Myocyte (in vitro differentiated cells): Measurements from ENCODE around the gene PKD1. TPM values are rescaled to one million over a fixed set of nuclear protein-coding genes. Genes with fewer than 3 reads are reported as not detected.
A peak's percentile ranks its signal among the peaks of the same experiment; 100 is the strongest.

Experiments
- DNase-seq: peaks from one replicate; pipeline ENCODE4 v3.0.0-alpha.2; 2012; ENCODE audit warnings: low read depth
- total RNA-seq: library from RNA; depleted of rRNA; stranded (reverse); fragments of >200 nt; gene quantifications from 2 replicates; pipeline ENCODE4 v1.2.3, GENCODE V29; 2014

Gene PKD1
- total RNA-seq, 1 donor from 2014 or later, result 180 TPM

DNA sequence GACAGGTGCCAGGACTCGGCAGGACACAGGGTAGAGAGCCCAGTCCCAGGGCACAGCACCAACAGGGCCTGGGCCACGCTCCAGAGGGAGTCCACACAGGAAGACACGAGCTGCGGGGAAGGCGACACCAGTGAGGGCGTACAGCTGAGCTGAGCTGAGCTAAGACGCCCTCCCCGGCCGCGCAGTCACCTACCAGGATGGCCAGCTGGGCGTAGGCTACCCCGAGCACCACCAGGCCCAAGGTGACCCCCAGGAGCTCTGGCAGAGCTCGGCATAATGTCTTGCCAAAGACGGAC is 45.3 kb downstream of the PKD1 start:
- no peak for DNase-seq

DNA sequence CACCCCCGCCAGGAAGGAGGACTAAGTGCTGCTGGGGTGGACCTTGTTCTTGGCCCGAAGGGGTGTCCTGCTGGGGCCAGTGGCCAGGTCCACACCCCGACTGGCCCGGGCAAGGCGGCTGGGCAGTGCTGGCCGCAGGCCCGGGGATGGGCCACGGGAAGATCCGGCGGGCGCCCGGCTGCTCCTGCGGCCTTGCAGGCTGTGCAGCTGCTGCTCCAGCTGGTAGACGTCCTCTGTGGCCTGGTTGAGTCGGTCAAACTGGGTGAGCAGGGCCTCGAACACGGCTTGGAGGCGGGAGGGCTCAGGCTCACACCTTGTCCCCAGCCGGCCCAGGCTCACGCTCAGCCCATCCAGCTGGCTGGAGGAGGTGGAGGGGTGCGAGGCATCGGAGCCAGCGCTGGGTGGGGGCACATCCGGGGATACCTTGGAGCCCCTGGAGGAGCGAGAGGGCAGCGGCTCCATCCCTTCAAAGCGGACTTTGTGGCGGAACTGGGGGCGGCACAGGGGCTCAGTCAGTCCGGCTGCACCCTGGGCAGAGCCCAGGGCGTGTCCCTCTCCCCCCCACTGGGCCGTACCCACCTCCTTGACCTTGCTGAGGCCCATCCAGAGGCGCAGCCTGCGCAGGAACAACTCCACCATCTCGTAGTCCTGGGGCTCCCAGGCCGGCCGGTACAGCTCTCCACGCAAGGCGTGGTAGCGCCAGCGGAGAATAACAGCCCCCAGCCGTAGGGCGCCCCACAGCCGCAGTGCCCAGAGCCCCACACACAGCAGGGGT is 45.8 kb downstream of the PKD1 start:
- peak; percentile 51 for DNase-seq

DNA sequence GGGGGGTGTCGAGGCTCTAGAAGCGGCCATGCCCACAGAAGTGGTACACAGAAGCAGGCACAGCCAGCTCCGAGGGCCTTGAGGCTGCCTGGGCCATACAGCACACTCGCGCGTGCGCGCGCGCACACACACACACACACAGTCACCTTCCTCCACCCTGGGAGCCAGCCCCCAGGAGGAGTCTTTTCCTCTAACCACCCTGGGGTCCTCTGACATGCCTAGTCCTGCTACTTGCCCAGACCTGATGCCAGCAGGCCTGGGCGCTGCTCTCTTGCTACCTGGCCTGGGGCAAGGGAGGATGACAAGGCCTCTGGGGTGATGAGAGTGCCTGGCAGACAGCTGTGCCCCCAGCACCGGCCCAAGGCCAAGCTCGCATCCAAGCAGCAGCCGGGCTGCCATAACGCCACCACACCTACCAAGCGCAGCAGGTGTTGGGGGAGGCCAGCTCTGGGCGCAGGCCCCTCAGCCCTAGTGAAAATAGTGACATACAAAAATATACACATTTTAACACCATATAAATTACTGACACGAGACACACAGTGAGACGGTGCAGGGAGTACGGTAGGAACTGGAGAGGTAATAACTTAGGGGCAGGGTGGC is 46.8 kb downstream of the PKD1 start:
- DNase-seq, result no peak

DNA sequence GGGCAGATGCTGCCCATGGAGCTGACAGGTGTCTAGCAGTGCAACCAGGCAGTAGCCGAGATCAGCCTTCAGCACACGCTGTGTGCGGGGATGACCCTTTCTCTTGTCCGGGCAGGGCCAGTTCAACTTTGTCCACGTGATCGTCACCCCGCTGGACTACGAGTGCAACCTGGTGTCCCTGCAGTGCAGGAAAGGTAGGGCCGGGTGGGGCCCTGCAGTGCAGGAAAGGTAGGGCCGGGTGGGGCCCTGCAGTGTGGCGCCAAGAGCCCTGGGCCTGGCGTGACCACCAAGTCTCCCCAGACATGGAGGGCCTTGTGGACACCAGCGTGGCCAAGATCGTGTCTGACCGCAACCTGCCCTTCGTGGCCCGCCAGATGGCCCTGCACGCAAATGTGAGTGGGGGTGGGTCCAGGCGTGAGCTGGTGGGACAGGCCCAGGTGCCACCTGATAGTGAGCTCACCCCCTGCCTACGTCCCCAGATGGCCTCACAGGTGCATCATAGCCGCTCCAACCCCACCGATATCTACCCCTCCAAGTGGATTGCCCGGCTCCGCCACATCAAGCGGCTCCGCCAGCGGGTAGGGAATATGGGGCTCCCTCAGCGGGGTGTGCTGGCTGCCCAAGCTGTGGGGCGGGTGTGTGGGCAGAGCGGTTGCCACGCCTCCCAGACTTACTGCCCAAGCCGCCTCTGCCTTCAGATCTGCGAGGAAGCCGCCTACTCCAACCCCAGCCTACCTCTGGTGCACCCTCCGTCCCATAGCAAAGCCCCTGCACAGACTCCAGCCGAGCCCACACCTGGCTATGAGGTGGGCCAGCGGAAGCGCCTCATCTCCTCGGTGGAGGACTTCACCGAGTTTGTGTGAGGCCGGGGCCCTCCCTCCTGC is 47.7 kb downstream of the PKD1 start:
- DNase-seq, result no peak

DNA sequence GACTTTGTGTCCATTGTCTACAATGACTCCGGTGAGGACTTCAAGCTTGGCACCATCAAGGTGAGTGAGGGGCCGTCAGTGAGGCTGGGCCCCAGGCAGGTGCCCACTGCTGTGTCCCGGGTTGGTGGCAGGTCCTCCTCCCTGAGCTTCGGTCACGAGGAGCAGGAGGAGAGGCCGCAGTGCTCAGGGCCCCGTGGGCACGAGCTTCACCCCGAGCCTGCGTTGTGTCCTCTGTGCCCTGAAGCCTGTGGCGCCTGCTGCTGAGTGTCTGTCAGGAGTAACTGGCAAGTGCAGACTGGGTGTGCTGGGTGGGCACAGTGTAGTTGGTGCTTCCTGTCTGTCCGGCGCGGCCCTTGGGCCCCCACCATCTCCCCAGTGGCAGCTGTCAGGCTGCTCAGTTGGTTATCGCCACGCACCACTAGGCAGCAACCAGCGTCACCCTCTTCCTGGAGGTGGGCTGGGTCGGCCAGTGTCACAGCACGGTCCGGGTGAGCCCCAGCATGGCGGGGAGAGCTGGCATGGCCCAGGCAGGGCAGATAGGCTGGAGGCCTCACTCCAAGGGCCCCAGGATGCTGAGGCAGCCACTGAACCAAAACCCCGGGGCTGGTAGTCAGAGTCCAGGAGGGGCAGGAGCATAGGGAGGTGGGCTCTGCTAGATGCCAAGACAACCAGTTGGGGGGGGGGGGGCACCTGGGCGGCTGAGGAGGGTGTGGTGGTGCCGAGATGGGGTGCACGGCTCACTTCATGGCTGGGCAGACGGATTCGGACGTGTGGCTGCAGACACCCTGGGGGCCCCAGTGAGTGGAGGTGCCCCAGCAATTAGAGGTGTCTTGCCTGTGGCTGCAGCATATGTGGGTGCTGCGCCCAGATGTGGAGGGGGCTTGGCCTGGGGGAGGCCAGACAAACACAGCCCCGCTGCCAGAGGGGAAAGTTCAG is 48.6 kb downstream of the PKD1 start:
- DNase-seq, result no peak

DNA sequence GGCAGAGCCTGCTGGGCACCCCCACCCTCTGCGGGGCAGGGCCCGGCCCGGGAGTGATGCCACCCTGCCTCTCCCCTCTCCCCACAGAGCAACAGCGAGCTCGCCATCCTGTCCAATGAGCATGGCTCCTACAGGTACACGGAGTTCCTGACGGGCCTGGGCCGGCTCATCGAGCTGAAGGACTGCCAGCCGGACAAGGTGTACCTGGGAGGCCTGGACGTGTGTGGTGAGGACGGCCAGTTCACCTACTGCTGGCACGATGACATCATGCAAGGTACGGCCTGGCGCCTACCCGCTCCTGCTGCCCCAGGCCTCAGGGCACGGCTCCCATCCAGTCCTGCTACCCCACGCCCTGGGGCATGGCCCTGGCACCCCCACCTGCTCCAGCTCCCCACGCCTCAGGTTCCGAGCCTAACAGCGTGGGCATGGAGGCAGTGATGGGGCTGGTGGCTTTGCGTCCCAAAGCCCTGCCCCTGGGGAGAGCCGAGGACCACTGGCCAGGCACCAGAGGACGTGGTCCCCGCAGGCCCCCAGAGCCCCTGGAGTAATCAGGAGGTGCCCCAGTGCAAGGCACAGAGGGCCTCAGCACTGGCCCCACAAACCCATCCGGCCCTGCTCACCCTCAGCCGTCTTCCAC is 49.5 kb downstream of the PKD1 start:
- no peak for DNase-seq

DNA sequence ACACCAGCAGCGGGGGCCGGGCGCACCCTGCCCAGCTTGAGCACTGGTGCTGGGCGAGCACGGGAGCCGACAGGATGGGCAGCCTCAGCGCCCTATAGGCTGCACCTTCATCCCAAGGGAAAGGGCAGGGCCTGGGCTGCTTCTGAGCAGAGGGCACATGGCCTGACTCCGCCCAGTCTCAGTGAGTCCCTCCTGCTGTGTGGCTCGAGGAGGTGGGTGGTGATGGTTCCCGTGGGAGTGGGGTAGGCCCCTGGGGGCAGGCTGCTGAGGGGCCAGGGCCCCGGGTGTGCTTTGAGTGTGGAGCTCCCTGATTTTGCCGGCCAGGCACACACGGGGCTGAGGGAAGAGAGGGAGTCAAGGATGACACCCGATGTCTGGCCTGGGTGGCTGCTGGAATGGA is 50.0 kb downstream of the PKD1 start:
- no peak for DNase-seq

DNA sequence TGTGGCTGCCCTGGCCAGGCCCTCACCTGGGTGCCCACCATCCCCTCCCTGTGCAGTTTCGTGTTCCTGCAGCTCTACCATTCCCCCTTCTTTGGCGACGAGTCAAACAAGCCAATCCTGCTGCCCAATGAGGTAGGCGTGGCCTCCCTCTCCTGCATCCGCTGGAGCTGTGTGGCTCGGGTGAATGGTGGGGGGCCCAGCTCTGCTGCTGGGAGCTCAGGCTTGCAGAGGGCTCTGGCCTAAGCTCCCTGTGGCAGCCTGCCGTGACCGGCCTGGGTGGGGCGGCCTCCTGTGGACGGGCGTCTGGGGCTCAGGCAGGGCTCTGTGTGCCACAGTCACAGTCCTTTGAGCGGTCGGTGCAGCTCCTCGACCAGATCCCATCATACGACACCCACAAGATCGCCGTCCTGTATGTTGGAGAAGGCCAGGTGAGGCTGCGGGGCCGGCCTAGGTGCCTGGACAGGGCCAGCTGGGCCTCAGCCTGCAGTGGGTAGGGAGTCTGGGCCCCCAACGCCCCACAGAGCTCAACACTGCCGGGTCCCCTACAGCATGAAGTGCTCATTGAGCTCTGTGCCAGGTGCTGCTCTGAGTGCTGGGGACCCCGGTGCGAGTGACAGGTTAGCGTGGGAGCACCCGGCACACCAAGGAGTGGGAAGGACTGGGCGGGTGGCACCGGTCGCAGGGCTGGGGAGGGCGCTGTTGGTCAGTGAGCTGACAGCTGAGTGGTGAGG is 50.6 kb downstream of the PKD1 start:
- no peak for DNase-seq

DNA sequence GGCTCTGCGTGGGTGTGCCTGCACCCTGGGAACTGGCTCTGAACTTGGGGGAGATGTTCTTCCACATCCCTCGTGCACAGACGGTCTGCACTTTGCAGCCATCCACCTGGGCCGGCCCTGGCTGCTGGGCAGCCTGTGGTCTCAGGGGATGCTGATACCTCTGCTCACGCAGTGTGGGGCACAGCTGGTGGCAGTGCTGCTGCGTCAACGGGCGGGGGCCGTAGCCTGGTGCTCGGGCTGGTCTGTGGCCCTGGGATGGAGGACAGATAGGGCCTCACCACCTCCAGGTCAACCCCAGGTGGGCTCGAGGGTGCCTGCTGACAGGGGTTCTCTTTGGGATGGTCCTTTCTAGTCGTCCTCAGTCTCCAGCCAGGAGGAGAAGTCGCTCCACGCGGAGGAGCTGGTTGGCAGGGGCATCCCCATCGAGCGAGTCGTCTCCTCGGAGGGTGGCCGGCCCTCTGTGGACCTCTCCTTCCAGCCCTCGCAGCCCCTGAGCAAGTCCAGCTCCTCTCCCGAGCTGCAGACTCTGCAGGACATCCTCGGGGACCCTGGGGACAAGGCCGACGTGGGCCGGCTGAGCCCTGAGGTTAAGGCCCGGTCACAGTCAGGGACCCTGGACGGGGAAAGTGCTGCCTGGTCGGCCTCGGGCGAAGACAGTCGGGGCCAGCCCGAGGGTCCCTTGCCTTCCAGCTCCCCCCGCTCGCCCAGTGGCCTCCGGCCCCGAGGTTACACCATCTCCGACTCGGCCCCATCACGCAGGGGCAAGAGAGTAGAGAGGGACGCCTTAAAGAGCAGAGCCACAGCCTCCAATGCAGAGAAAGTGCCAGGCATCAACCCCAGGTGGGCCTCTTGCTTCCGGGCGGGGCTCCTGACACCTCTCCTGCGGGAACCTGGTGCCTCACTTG is 51.6 kb downstream of the PKD1 start:
- no peak for DNase-seq

DNA sequence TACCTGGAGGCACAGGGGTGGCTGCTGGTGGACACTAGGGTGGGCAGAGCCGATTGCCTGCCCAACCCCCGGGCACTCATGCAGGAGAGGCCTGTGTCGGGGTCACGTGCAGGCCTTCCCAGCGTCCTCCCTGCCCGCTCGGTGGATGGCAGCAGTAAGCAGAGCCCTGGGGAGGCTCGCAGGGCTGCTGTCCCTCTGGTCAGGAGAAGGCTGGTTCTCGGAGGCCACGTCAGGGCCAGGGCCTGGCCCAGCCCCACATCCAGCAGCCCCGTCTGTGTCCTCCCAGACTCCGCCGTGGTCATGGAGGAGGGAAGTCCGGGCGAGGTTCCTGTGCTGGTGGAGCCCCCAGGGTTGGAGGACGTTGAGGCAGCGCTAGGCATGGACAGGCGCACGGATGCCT is 52.3 kb downstream of the PKD1 start:
- no peak for DNase-seq

DNA sequence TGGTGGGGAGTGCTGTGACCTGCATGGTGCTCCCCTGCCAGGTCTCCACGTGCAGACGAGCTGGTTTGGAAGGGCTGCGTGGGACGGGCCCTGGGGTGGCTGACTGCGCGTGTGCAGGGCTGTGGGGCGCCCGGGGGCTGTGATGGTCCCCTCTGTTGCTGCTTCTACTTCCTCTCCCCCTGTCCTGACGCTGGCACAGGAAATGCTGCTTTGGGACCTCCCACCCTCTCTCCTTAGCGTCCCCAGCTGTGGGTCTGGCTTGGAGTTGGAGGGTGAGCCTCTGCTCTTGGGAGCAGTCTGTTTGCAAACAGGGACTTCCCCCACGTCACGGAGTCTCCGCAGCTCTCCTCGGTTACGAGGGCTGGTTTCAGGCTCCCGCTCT is 52.7 kb downstream of the PKD1 start:
- DNase-seq, result no peak

DNA sequence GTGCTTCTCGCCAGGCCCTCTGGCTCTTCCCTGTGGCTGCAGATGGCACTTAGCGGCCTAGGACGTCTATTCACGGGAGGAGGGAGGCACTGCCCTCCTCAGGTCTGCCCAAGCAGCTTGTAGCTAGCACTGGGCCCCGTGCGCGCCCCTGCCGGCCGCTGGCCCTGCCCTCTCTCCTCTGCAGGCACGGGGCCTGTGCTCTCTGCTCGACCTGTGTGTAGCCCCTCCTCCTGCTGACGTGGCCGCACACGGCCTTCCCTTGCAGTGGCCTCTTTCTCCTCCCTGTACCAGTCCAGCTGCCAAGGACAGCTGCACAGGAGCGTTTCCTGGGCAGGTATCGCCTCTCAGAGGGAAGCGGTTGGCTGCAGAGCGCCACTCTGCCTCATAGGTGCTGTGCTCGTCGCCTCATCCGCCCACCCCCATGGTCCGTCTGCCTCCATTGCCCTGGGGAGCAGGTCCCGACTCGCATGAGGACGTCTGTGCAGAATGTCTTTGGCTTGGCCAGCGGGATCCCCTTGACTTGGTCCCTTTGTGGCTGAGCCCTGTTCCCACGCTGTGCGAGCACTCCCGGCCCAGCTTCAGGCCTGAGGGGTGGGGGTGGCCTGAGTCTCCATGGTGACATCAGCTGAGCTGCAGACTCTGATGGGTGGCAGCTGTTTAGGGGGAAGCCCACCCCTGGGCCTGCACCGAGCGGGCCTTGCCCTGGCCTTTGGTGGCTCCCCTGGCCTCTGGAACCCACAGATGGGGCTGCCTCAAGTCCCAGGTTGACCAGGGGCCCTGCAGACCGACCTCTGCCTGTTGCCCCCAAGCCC is 53.3 kb downstream of the PKD1 start:
- DNase-seq, result no peak

DNA sequence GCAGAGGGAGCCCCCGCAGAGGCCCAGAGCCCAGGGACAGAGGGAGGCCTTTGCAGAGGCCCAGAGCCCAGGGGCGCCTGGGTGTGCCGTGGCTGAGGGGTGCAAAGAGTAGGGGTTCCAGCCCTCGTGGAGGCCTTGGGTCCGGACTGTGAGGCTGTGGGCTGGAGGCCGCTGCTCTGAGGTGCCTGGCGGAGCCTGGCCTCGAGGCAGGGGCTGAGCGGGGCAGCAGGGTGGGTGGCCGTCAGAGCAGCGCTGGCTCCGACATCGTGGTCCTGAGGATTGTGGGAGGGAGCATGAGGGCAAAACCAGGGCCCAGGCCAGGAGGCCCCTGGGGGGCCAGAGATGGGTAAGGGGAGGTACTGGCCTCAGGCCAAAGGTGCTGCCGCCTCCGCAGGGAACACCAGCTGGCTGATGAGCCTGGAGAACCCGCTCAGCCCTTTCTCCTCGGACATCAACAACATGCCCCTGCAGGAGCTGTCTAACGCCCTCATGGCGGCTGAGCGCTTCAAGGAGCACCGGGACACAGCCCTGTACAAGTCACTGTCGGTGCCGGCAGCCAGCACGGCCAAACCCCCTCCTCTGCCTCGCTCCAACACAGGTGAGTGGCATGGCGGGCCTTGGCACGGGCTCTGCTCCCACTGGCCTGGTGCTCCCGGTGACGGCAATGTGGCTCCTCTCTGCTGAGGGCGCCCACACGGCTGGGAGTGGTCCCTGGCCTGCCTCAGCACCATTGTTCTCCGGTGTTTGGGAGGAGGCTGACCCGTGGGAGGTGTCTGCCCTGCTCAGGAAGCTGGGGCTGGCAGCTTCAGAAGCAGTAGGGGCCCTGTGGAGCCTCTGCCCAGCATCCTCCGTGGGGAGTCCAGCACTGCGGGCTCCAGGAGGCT is 54.3 kb downstream of the PKD1 start:
- no peak for DNase-seq

DNA sequence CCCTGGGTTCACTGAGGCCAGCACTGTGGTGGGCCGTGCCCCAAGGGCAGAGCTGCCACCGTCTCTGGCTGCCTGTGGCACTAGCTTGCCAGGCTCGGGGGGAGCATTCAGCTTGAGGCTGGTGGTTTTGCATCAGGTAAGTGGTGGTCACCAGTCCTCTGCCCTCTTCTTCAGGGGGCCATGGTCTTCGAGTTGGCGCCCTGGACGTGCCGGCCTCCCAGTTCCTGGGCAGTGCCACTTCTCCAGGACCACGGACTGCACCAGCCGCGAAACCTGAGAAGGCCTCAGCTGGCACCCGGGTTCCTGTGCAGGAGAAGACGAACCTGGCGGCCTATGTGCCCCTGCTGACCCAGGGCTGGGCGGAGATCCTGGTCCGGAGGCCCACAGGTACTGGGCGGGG is 55.7 kb downstream of the PKD1 start:
- no peak for DNase-seq

DNA sequence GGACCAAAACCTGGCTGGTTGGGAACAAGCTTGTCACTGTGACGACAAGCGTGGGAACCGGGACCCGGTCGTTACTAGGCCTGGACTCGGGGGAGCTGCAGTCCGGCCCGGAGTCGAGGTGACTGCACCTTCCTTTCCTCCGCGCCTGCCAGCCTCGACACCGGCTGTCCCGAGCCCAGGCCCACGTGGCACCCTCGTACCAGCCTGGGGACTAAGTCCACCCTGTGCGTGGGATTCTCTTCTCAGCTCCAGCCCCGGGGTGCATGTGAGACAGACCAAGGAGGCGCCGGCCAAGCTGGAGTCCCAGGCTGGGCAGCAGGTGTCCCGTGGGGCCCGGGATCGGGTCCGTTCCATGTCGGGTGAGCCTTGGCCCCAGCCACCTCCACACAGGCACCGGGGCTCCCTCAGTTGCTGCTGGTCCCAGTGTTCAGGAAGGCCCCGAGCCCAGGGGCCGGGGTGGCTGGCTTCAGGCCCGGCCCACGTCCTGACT is 56.3 kb downstream of the PKD1 start:
- no peak for DNase-seq

DNA sequence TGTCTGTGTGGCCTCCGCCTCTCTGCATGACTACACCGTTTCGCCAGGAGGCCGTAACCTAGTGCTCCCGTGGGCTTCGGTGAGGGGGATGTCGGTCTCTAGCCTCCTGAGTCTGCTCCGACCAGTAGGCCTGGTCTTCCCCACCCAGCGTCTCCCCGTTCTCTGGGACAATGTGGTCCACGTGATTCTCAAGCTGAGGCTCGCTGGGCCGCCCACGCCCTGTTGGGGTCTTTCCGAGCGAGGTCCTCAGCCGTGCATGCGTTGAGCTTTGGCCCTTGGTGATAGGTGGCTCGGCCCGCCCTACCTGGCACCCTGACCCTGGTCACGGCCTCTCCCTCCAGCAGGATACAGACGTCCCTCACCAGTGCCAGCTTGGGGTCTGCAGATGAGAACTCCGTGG is 57.0 kb downstream of the PKD1 start:
- no peak for DNase-seq

DNA sequence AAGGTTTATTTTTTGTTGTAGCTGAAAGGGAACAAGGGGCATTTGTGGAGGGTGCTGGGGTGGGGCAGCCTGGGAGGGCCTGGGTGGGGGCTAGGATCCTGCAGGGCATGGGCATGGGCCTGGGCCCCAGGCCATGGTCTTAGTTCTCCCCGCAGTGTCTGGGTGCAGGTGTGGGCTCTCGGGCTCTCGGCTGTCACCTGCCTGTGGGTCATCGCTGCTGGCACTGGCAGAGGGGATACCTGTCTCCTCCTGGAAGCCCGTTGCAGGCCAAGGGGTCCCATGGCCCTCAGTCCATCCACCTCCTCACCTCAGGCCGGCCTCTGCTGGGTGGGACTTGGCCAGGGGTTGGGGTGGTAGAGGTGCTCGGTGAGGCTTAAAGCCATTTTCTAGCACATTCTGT is 57.6 kb downstream of the PKD1 start:
- DNase-seq, result no peak
